Epithelial cell of prostate (primary cell): ENCODE data around the gene RER1.

Experiments used
- DNase-seq: peaks from one replicate; pipeline ENCODE4 v3.0.0-alpha.2; 2011; ENCODE audit warnings: low read depth, low spot score
- H3K27ac ChIP-seq: fragments of 450-650 bp; 2 replicates; pipeline ENCODE4 v1.5.1; 2017; ENCODE audit warnings: mild to moderate bottlenecking

Gene RER1

GRCh38 chr1:2454227-2454626 lies 62.6 kb downstream of the RER1 start:
- no peak overlapping the region for H3K27ac ChIP-seq
- no peak for DNase-seq
